ENCODE data around the gene WDR17.

The WDR17 gene

GRCh38 chr4:176193938-176194337 lies 128.3 kb downstream of the WDR17 start:
- no peak for DNase-seq

GRCh38 chr4:176195184-176195978 lies 129.7 kb downstream of the WDR17 start, which contains the start of gene SPATA4:
TSS of gene SPATA4 (minus strand) at chr4:176195585. CDS start at chr4:176195562, 23 bp downstream.
- DNase-seq: peak; percentile 94 to 98 (median 96)

GRCh38 chr4:176198316-176198903 lies 132.8 kb downstream of the WDR17 start:
- DNase-seq: no peak

GRCh38 chr4:176205299-176205698 lies 139.7 kb downstream of the WDR17 start:
- no peak for DNase-seq

- no peak for DNase-seq
These were observed 142.2 kb downstream of the WDR17 start for GRCh38 chr4:176207839-176208238.

GRCh38 chr4:176209535-176209934 lies 143.9 kb downstream of the WDR17 start:
- no peak for DNase-seq

GRCh38 chr4:176210101-176210500 lies 144.5 kb downstream of the WDR17 start:
- DNase-seq: peak in 3 of 4 experiments; percentile 3 to 28 (median 7)

GRCh38 chr4:176210579-176211296 lies 145.1 kb downstream of the WDR17 start:
- no peak for DNase-seq

GRCh38 chr4:176212351-176212750 lies 146.7 kb downstream of the WDR17 start:
- peak in 1 of 4 experiments; percentile 3 for DNase-seq

GRCh38 chr4:176217510-176217909 lies 151.9 kb downstream of the WDR17 start:
- DNase-seq: no peak

GRCh38 chr4:176222149-176222548 lies 156.5 kb downstream of the WDR17 start:
- no peak for DNase-seq

- no peak for DNase-seq
These were observed 157.9 kb downstream of the WDR17 start for GRCh38 chr4:176223561-176223960.

- DNase-seq: no peak
These were observed 161.1 kb downstream of the WDR17 start for GRCh38 chr4:176226736-176227135.

- no peak for DNase-seq
These were observed 164.0 kb downstream of the WDR17 start for GRCh38 chr4:176229645-176230044.

Measured in suppressor macrophage (primary cell).